ENCODE measurements around the gene DDR2.

Gene DDR2

GRCh38 chr1:162631546-162632191, 595 bp upstream of the DDR2 start:
- DNase-seq: no peak

- DNase-seq: no peak
Observed at GRCh38 chr1:162632698-162633080, 425 bp downstream of the DDR2 start.

- DNase-seq: no peak
Observed at GRCh38 chr1:162633081-162633762, 958 bp downstream of the DDR2 start.

GRCh38 chr1:162635418-162635817, 3.2 kb downstream of the DDR2 start:
- no peak for DNase-seq

GRCh38 chr1:162639718-162640117, 7.5 kb downstream of the DDR2 start:
- no peak for DNase-seq

GRCh38 chr1:162641114-162641513, 8.8 kb downstream of the DDR2 start:
- no peak for DNase-seq

GRCh38 chr1:162644986-162645314, 12.7 kb downstream of the DDR2 start:
- DNase-seq: no peak

GRCh38 chr1:162645666-162646065, 13.4 kb downstream of the DDR2 start:
- no peak for DNase-seq

GRCh38 chr1:162649583-162649982, 17.3 kb downstream of the DDR2 start:
- no peak for DNase-seq

- no peak for DNase-seq
Observed at GRCh38 chr1:162654915-162655620, 22.8 kb downstream of the DDR2 start.

GRCh38 chr1:162656266-162656665, 24.0 kb downstream of the DDR2 start:
- DNase-seq: no peak

GRCh38 chr1:162660574-162660973, 28.3 kb downstream of the DDR2 start:
- DNase-seq: no peak

- no peak for DNase-seq
Observed at GRCh38 chr1:162661336-162661735, 29.1 kb downstream of the DDR2 start.

GRCh38 chr1:162662013-162662412, 29.7 kb downstream of the DDR2 start:
- no peak for DNase-seq

GRCh38 chr1:162663086-162663485, 30.8 kb downstream of the DDR2 start:
- no peak for DNase-seq

GRCh38 chr1:162663589-162664106, 31.4 kb downstream of the DDR2 start:
- no peak for DNase-seq

GRCh38 chr1:162666006-162666645, 33.9 kb downstream of the DDR2 start:
- DNase-seq: no peak

- DNase-seq: no peak
Observed at GRCh38 chr1:162667381-162668080, 35.3 kb downstream of the DDR2 start.

GRCh38 chr1:162670928-162671663, 38.8 kb downstream of the DDR2 start:
- no peak for DNase-seq

- DNase-seq: no peak
Observed at GRCh38 chr1:162671664-162672410, 39.6 kb downstream of the DDR2 start.

- DNase-seq: no peak
Observed at GRCh38 chr1:162672622-162673260, 40.5 kb downstream of the DDR2 start.
